BE2C (cell line): ENCODE measurements around the gene CDH1.

Experiments used
- DNase-seq: peaks from one replicate; pipeline ENCODE4 v3.0.0-alpha.2; 2020
- H3K27me3 ChIP-seq: fragments of 250-450 bp; sonication (Bioruptor Pico); 2 replicates; pipeline ENCODE4 v1.5.1; 2020; ENCODE audit warnings: mild to moderate bottlenecking
- H3K36me3 ChIP-seq: fragments of 250-450 bp; sonication (Bioruptor Pico); 2 replicates; pipeline ENCODE4 v1.5.1; 2020; ENCODE audit warnings: mild to moderate bottlenecking
- H3K4me1 ChIP-seq: fragments of 250-450 bp; sonication (Bioruptor Pico); 2 replicates; pipeline ENCODE4 v1.5.1; 2020
- H3K4me3 ChIP-seq: 2 replicates; pipeline ENCODE4 v1.5.1; 2011; ENCODE audit warnings: low read depth, low read length
- H3K9me3 ChIP-seq: fragments of 250-450 bp; sonication (Bioruptor Pico); 2 replicates; pipeline ENCODE4 v1.5.1; 2020
- TF ChIP-seq, protein P1 (sequence below): IDR thresholded peaks from 2 replicates; pipeline ENCODE4 v1.5.1; 2012; ENCODE audit warnings: mild to moderate bottlenecking, low read depth, low read length

The CDH1 gene

GRCh38 chr16:68778551-68779231 lies 41.6 kb downstream of the CDH1 start:
- Histone ChIP-seq H3K36me3 (no peaks in the 10 kb centered on the region), H3K4me3 (no peak overlapping the region), H3K27me3 (no peaks in the 10 kb centered on the region), H3K4me1 (no peaks in the 10 kb centered on the region), H3K9me3 (no peaks in the 10 kb centered on the region)
- DNase-seq: no peak
- TF ChIP-seq, protein P1, sequence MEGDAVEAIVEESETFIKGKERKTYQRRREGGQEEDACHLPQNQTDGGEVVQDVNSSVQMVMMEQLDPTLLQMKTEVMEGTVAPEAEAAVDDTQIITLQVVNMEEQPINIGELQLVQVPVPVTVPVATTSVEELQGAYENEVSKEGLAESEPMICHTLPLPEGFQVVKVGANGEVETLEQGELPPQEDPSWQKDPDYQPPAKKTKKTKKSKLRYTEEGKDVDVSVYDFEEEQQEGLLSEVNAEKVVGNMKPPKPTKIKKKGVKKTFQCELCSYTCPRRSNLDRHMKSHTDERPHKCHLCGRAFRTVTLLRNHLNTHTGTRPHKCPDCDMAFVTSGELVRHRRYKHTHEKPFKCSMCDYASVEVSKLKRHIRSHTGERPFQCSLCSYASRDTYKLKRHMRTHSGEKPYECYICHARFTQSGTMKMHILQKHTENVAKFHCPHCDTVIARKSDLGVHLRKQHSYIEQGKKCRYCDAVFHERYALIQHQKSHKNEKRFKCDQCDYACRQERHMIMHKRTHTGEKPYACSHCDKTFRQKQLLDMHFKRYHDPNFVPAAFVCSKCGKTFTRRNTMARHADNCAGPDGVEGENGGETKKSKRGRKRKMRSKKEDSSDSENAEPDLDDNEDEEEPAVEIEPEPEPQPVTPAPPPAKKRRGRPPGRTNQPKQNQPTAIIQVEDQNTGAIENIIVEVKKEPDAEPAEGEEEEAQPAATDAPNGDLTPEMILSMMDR: no peak

GRCh38 chr16:68779891-68780290 lies 42.8 kb downstream of the CDH1 start:
- TF ChIP-seq, protein P1: no peak
- Histone ChIP-seq H3K4me3 (no peak overlapping the region), H3K9me3 (no peaks in the 10 kb centered on the region), H3K4me1 (no peaks in the 10 kb centered on the region), H3K36me3 (no peaks in the 10 kb centered on the region), H3K27me3 (no peaks in the 10 kb centered on the region)
- no peak for DNase-seq

- Histone ChIP-seq H3K4me3 (no peak overlapping the region), H3K9me3 (no peaks in the 10 kb centered on the region), H3K36me3 (no peaks in the 10 kb centered on the region), H3K4me1 (no peaks in the 10 kb centered on the region), H3K27me3 (no peaks in the 10 kb centered on the region)
- TF ChIP-seq, protein P1: no peak
- DNase-seq: no peak
Observed at GRCh38 chr16:68781784-68782183, 44.7 kb downstream of the CDH1 start.

DNA sequence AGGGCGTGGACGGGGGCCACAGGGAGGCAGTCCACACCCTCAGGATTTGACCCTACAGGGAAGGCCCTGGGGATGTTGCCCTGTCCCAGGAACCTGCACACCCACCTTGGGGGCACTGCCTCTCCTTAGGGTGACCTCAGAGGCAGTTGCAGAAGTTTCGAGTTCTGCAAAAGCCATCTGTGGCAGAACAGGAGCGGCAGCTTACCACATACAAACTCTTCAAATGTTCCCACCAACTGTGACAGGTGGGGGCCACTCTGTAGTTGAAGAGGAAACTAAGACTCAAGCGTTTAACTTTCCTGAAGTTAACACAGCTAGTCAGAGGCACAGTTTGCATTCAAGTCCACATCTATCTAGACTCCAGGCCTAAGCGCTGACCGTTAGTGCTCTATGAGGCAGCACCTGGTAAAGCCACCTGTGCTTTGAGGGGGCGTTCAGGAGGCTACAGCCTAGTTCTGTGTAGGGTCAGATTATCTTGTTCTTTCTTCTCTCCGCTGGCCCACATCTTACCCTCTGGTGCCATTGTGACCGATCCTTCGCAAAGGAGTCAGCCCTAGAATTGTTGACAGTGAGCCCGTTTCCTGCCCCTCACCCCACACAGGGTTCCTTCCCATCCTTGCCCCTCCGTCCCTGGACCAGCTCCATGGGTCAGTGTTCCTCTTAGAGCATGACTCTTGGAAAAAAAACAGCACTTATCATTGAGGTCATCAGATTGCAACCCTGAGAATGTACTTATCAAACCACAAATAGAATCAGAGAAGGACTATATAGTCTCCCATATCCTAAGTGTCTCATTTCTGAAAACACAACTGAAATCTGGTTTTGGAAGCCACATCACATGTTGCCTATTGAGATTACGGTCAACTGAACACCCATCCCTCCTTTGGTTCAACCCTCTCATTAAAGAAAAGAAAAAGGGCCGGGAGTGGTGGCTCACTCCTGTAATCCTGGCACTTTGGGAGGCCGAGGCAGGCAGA lies 45.4 kb downstream of the CDH1 start:
- Histone ChIP-seq H3K4me1 (no peaks in the 10 kb centered on the region), H3K36me3 (no peaks in the 10 kb centered on the region)
- no peak for DNase-seq

DNA sequence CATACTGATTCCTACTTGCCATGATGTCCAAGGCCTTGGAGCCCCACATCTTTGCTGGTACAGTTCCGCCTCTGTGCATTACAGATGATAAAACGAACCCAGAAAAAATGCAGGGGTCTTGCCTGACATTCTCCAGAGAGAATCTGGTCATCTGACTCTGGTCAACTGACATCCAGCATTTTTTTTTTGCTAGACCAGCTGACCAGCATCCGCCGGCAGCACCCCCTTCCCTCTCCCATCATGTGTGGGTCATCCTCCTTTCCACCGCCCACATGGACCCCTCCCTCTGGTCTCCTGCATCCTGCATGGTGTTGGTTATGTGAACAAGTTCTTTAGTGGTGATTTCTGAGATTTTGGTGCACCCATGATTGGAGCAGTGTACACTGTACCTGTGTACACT lies 47.1 kb downstream of the CDH1 start:
- H3K9me3 ChIP-seq: no peaks in the 10 kb centered on the region
- H3K4me1 ChIP-seq: no peaks in the 10 kb centered on the region
- no peak for DNase-seq
- no peaks in the 10 kb centered on the region for H3K36me3 ChIP-seq
- TF ChIP-seq, protein P1: no peak
- H3K4me3 ChIP-seq: no peak overlapping the region
- no peaks in the 10 kb centered on the region for H3K27me3 ChIP-seq

More for the DNA sequence above, 45.4 kb downstream of the CDH1 start:
- Histone ChIP-seq H3K4me3 (no peak overlapping the region), H3K27me3 (no peaks in the 10 kb centered on the region), H3K9me3 (no peaks in the 10 kb centered on the region)
- TF ChIP-seq, protein P1: no peak
